BLaER1 treated with 17β-estradiol and CSF1 and Interleukin-3, amounts not matched to agents 10 nM and 100 nM (cell line): ENCODE data around the gene SLC5A3.

ENCODE experiments used
- H3K27ac ChIP-seq, 11 experiments: shearing (Covaris generic); formaldehyde crosslinking; 2 replicates each; pipeline ENCODE4 v1.8.1; 2022
- H3K27me3 ChIP-seq, 11 experiments: shearing (Covaris generic); formaldehyde crosslinking; 2 replicates each; pipeline ENCODE4 v1.8.1; 2022
- H3K36me3 ChIP-seq, 11 experiments: shearing (Covaris generic); formaldehyde crosslinking; 2 replicates each; pipeline ENCODE4 v1.8.1; 2022
- H3K4me1 ChIP-seq, 10 experiments: shearing (Covaris generic); formaldehyde crosslinking; 2 replicates each; pipeline ENCODE4 v1.8.1; 2022
- H3K4me2 ChIP-seq, 11 experiments: shearing (Covaris generic); formaldehyde crosslinking; 2 replicates each; pipeline ENCODE4 v1.8.1; 2022
- H3K4me3 ChIP-seq, 10 experiments: shearing (Covaris generic); formaldehyde crosslinking; 2 replicates each; pipeline ENCODE4 v1.8.1; 2022
- H3K9ac ChIP-seq, 11 experiments: shearing (Covaris generic); formaldehyde crosslinking; 2 replicates each; pipeline ENCODE4 v1.8.1; 2022
- H3K9me3 ChIP-seq, 11 experiments: shearing (Covaris generic); formaldehyde crosslinking; replicated peaks in 1 of 11; 2 replicates each; pipeline ENCODE4 v1.8.1; 2022
- H4K20me1 ChIP-seq, 11 experiments: shearing (Covaris generic); formaldehyde crosslinking; 2 replicates each; pipeline ENCODE4 v1.8.1; 2022
- Cebpa-rat ChIP-seq, 11 experiments: shearing (Covaris generic); IDR thresholded peaks; 2 replicates each; pipeline ENCODE4 v1.8.1; 2022

SLC5A3 gene

GRCh38 chr21:34055615-34056014 is 17.8 kb upstream of the SLC5A3 start:
- no peaks in the 10 kb centered on the region for H3K36me3 ChIP-seq
- no peaks in the 10 kb centered on the region for H3K27me3 ChIP-seq
- TF ChIP-seq Cebpa-rat (IDR thresholded peaks at IDR 0.05), result no peak
- no peak overlapping the region for H3K27ac ChIP-seq
- peaks cover 0 to 12% (median 2%) of the 10 kb centered on the region in 10 experiments; a peak in 6 of 20 replicates for H3K4me1 ChIP-seq
- H3K4me2 ChIP-seq, result peak overlapping the region in 3 of 11 experiments; percentile 12 to 43 (median 38); a peak in 4 of 22 replicates
- no peaks in the 10 kb centered on the region for H4K20me1 ChIP-seq
- H3K9ac ChIP-seq, result no peak overlapping the region
- H3K9me3 ChIP-seq, result 0 out of 22 replicates have a peak, but pooled peaks cover 0 to 4% (median 0%) of the 10 kb centered on the region in 11 experiments
- H3K4me3 ChIP-seq, result no peak overlapping the region

DNA sequence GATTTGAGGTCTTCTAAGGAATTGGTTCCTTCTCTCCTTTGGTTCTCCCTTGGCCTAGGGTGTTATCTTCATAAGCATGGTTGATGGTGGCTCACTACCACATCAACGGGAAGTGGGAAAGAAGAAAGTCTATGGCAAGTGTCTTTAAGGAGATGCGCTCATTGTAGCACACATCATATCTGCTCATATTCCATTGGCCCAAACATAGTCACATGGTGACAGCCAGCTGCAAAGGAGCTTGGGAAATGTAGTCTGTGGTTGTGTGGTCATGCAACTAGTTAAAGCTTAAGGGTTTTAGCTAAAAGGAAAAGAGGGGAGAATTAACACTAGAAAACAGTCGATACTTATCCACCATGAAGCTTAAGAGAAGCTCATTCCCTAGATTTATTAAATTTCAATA is 11.4 kb upstream of the SLC5A3 start:
- no peaks in the 10 kb centered on the region for H3K27me3 ChIP-seq
- peaks cover 0 to 16% (median 0%) of the 10 kb centered on the region in 11 experiments; a peak in 2 of 22 replicates for H3K9me3 ChIP-seq
- H3K4me2 ChIP-seq, result no peak overlapping the region
- no peak for TF ChIP-seq Cebpa-rat (IDR thresholded peaks at IDR 0.05)
- H3K9ac ChIP-seq, result no peak overlapping the region
- no peaks in the 10 kb centered on the region for H4K20me1 ChIP-seq
- H3K4me3 ChIP-seq, result no peak overlapping the region
- no peaks in the 10 kb centered on the region for H3K36me3 ChIP-seq
- no peak overlapping the region for H3K27ac ChIP-seq
- no peaks in the 10 kb centered on the region for H3K4me1 ChIP-seq

GRCh38 chr21:34065027-34065426 is 8.4 kb upstream of the SLC5A3 start:
- TF ChIP-seq Cebpa-rat (IDR thresholded peaks at IDR 0.05), result no peak
- no peak overlapping the region for H3K4me2 ChIP-seq
- H3K27ac ChIP-seq, result no peak overlapping the region
- H3K36me3 ChIP-seq, result no peaks in the 10 kb centered on the region
- no peaks in the 10 kb centered on the region for H3K27me3 ChIP-seq
- no peak overlapping the region for H3K4me3 ChIP-seq
- no peaks in the 10 kb centered on the region for H4K20me1 ChIP-seq
- peaks cover 0 to 12% (median 0%) of the 10 kb centered on the region in 11 experiments; a peak in 2 of 22 replicates for H3K9me3 ChIP-seq
- no peak overlapping the region for H3K9ac ChIP-seq
- H3K4me1 ChIP-seq, result no peaks in the 10 kb centered on the region

- peaks cover 25 to 32% (median 28%) of the 10 kb centered on the region in 10 experiments for H3K4me1 ChIP-seq
- H4K20me1 ChIP-seq, result peaks cover 23 to 32% (median 30%) of the 10 kb centered on the region in 11 experiments; a peak in 21 of 22 replicates
- H3K4me3 ChIP-seq, result no peak overlapping the region
- H3K9ac ChIP-seq, result no peak overlapping the region; a peak in 1 of 22 replicates
- H3K27me3 ChIP-seq, result no peaks in the 10 kb centered on the region
- TF ChIP-seq Cebpa-rat (IDR thresholded peaks at IDR 0.05), result no peak
- H3K27ac ChIP-seq, result 0 out of 22 replicates have a peak overlapping the region, but pooled peaks of 1 of the 11 experiments have one; percentile 77
- H3K4me2 ChIP-seq, result no peak overlapping the region
- peaks cover 0 to 28% (median 24%) of the 10 kb centered on the region in 11 experiments; a peak in 15 of 22 replicates for H3K36me3 ChIP-seq
- no peaks in the 10 kb centered on the region for H3K9me3 ChIP-seq
Measured at GRCh38 chr21:34071683-34072082, 1.7 kb upstream of the SLC5A3 start.

DNA sequence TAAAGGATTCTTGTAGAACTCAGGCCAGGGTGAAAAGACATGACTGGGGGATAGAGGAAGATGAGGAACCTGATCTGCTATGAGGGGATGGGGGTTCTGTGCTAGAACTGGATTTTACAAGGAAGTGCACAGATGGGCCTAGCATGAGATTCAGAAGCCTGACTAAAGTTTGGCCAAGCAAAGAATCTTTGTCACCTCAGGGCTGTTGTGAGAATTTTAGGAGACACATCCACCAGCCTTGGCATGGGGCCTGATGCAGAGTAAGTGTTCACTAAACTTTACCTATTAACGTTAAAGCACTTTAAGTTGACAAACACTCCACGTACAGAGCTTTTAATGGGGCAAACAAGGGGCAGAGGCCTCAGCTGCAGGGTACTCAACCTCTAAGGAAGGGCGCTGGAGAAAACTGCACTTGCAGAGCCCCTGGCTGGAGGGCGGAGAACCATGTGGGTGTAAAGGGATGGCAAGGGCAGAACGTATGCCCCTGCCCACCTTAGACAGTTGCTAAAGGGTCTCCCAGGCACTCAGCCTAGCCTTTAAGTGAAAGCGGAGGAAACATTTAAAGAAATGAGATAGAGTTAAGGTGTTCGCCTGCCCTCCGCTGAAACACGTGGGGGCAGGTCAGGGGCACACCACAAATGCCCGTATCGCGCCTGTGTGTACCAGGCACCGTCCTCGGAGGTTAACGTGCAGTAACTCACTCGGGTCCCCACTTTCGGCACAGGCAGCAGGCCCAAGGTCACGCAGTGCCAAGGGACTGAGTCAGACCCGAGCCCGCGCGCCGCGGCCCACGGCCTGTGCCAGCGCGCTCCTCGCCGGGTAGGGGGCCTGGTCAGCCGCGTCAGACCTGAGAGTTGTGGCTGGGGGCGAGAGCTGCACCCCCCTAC is 990 bp upstream of the SLC5A3 start:
- no peak for TF ChIP-seq Cebpa-rat (IDR thresholded peaks at IDR 0.05)
- Histone ChIP-seq H3K27ac (peak overlapping the region; percentile 47 to 96 (median 74); a peak in 21 of 22 replicates), H4K20me1 (peaks cover 23 to 39% (median 37%) of the 10 kb centered on the region in 11 experiments; a peak in 21 of 22 replicates), H3K4me3 (peak overlapping the region; percentile 84 to 97 (median 94)), H3K9me3 (no peaks in the 10 kb centered on the region), H3K4me1 (peaks cover 32 to 39% (median 35%) of the 10 kb centered on the region in 10 experiments), H3K9ac (peak overlapping the region; percentile 64 to 96 (median 78)), H3K4me2 (peak overlapping the region; percentile 69 to 97 (median 88)), H3K36me3 (peaks cover 0 to 35% (median 30%) of the 10 kb centered on the region in 11 experiments; a peak in 15 of 22 replicates), H3K27me3 (no peaks in the 10 kb centered on the region)

DNA sequence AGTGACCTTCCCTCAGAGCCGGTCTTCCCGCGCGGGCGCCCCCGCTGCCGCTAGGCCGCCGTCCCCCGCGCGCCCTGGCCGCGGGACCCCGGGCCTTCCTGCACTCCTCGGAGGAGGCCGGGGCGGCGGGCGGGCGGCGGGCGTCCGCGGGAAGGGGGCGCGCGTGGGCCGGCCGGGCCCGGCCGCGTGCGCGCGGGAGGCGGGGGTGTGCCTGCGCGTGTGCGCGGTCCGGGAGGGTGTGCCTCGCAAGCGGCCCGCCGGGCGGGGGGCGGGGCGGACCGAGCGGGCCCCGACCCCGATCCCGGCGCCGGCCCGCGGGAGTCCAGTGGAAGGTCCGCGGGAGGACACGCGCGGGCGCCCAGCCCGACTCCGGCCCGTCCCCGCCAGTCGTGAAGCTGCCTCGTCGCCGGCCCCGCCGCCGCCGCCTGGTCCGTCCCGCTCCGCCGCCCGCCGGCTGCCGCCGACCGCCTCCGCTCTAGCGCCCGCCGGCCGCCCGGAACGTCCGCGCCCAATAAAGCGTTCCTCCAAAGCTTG is 438 bp downstream of the SLC5A3 start:
- no peaks in the 10 kb centered on the region for H3K27me3 ChIP-seq
- peak overlapping the region; percentile 93 to 99 (median 95) for H3K9ac ChIP-seq
- H3K27ac ChIP-seq, result peak overlapping the region; percentile 82 to 97 (median 94)
- H3K4me2 ChIP-seq, result peak overlapping the region; percentile 82 to 97 (median 90)
- no peaks in the 10 kb centered on the region for H3K9me3 ChIP-seq
- H3K4me3 ChIP-seq, result peak overlapping the region; percentile 84 to 97 (median 94)
- H4K20me1 ChIP-seq, result peaks cover 33 to 53% (median 49%) of the 10 kb centered on the region in 11 experiments; a peak in 21 of 22 replicates
- no peak for TF ChIP-seq Cebpa-rat (IDR thresholded peaks at IDR 0.05)
- peaks cover 0 to 50% (median 37%) of the 10 kb centered on the region in 11 experiments; a peak in 18 of 22 replicates for H3K36me3 ChIP-seq
- peaks cover 40 to 53% (median 49%) of the 10 kb centered on the region in 10 experiments for H3K4me1 ChIP-seq

GRCh38 chr21:34074283-34075090 is 1.1 kb downstream of the SLC5A3 start:
- Histone ChIP-seq H3K9ac (peak overlapping the region; percentile 93 to 99 (median 95)), H3K27ac (peak overlapping the region; percentile 82 to 97 (median 94)), H3K4me3 (peak overlapping the region; percentile 84 to 97 (median 94)), H3K4me1 (peaks cover 41 to 59% (median 54%) of the 10 kb centered on the region in 10 experiments), H3K36me3 (peaks cover under 1 to 56% (median 44%) of the 10 kb centered on the region in 11 experiments; a peak in 19 of 22 replicates), H3K9me3 (no peaks in the 10 kb centered on the region), H3K4me2 (peak overlapping the region; percentile 82 to 97 (median 90)), H4K20me1 (peaks cover 34 to 60% (median 56%) of the 10 kb centered on the region in 11 experiments; a peak in 21 of 22 replicates), H3K27me3 (no peaks in the 10 kb centered on the region)
- no peak for TF ChIP-seq Cebpa-rat (IDR thresholded peaks at IDR 0.05)

- no peaks in the 10 kb centered on the region for H3K9me3 ChIP-seq
- peak overlapping the region; percentile 84 to 97 (median 94) for H3K4me3 ChIP-seq
- H3K27me3 ChIP-seq, result no peaks in the 10 kb centered on the region
- no peak for TF ChIP-seq Cebpa-rat (IDR thresholded peaks at IDR 0.05)
- H3K4me1 ChIP-seq, result peaks cover 41 to 63% (median 59%) of the 10 kb centered on the region in 10 experiments
- peak overlapping the region; percentile 82 to 97 (median 94); a peak in 19 of 22 replicates for H3K27ac ChIP-seq
- H3K4me2 ChIP-seq, result peak overlapping the region; percentile 82 to 97 (median 90)
- peaks cover 40 to 66% (median 62%) of the 10 kb centered on the region in 11 experiments; a peak in 21 of 22 replicates for H4K20me1 ChIP-seq
- H3K9ac ChIP-seq, result peak overlapping the region; percentile 93 to 99 (median 95)
- H3K36me3 ChIP-seq, result peaks cover 6 to 62% (median 50%) of the 10 kb centered on the region in 11 experiments; a peak in 20 of 22 replicates
Measured at GRCh38 chr21:34075091-34075425, 1.7 kb downstream of the SLC5A3 start.
